Astrocyte (in vitro differentiated cells and primary cell): ENCODE measurements around the gene SMIM43.

Experiments used
- CTCF ChIP-seq: IDR thresholded peaks from 2 replicates; pipeline ENCODE4 v1.5.1; 2011; ENCODE audit warnings: low read depth, mild to moderate bottlenecking, inconsistent platforms, low read length, moderate library complexity; ENCODE audit not compliant: insufficient read depth
- EZH2 ChIP-seq: IDR thresholded peaks from 2 replicates; pipeline ENCODE4 v1.6.1; 2012; ENCODE audit warnings: mild to moderate bottlenecking, low read length, inconsistent platforms; ENCODE audit not compliant: insufficient read depth

GRCh38 chr4:121789960-121790829 is 25.2 kb upstream of the SMIM43 start:
- TF ChIP-seq CTCF (no peak), EZH2 (no peak)
